GM12878 (cell line): ENCODE data around the gene PTGDR2. TPM values are rescaled to one million over a fixed set of nuclear protein-coding genes. Genes with fewer than 3 reads are reported as not detected.

Experiments used
- ATAC-seq: fragments of 200-7000 bp; cut with Tn5 transposase; 3 replicates; pipeline ENCODE4 v1.9.1; 2020; ENCODE audit warnings: mild to moderate bottlenecking, moderate library complexity
- BruUV-seq: library from RNA; stranded (reverse); fragments of 400-500 nt; replicated peaks from 2 replicates; lab custom pipeline; 2021; lab: Mats Ljungman, UMichigan
- CTCF ChIA-PET: fragments of 300-600 bp; sonication (Branson Sonifier 250); formaldehyde crosslinking; extraction: SDS; loops from one replicate; lab custom pipeline; 2021; ENCODE audit warnings: inconsistent platforms; lab: Yijun Ruan, JAX
- POLR2A ChIA-PET: fragments of 350-600 bp; formaldehyde crosslinking; extraction: SDS; loops from one replicate; lab custom pipeline; 2021; ENCODE audit warnings: inconsistent platforms; lab: Charles Lee
- RAD21 ChIA-PET: fragments of 300-600 bp; sonication (Branson Sonifier 250); formaldehyde crosslinking; loops from one replicate; lab custom pipeline; 2023; ENCODE audit warnings: antibody characterized with exemption; ENCODE audit not compliant: unreplicated experiment; lab: Charles Lee
- SMC1A ChIA-PET: fragments of 300-600 bp; sonication (Branson Sonifier 250); formaldehyde crosslinking; loops from one replicate; lab custom pipeline; 2023; ENCODE audit not compliant: unreplicated experiment, uncharacterized antibody; lab: Charles Lee
- DNase-seq: peaks from one replicate; pipeline ENCODE4 v3.0.0-alpha.2; 2011; ENCODE audit warnings: low read depth, low spot score
- FAIRE-seq: peaks from 3 replicates; lab custom pipeline; 2011; peaks lifted over from hg19 to GRCh38; lab: Jason Lieb, UNC
- H2AFZ ChIP-seq: 2 replicates; pipeline ENCODE4 v1.6.0; 2011; ENCODE audit warnings: low read depth, low read length, control low read depth; ENCODE audit not compliant: control insufficient read depth
- H3K27ac ChIP-seq: 2 replicates; pipeline ENCODE4 v1.5.1; 2011; ENCODE audit warnings: control low read depth; ENCODE audit not compliant: control insufficient read depth, insufficient read depth
- H3K27me3 ChIP-seq, 2 experiments: replicated peaks in 1 of 2; 2 replicates each; pipeline versions ENCODE4 v1.6.0 to v1.6.1; 2011; ENCODE audit warnings: low read length in 1 of 2; ENCODE audit not compliant: control insufficient read depth in 2 of 2, insufficient read depth in 2 of 2
- H3K36me3 ChIP-seq, 2 experiments: 2 replicates each; pipeline ENCODE4 v1.5.1; 2011; ENCODE audit warnings: low read length in 1 of 2; ENCODE audit not compliant: control insufficient read depth in 2 of 2, insufficient read depth in 2 of 2
- H3K4me1 ChIP-seq: 2 replicates; pipeline ENCODE4 v1.6.1; 2011; ENCODE audit warnings: mild to moderate bottlenecking, low read length, moderate library complexity, mixed read lengths; ENCODE audit not compliant: control insufficient read depth, insufficient read depth
- H3K4me2 ChIP-seq: 2 replicates; pipeline ENCODE4 v1.6.0; 2011; ENCODE audit warnings: control low read depth; ENCODE audit not compliant: control insufficient read depth, insufficient read depth
- H3K4me3 ChIP-seq: fragments of 200-600 bp; sonication (generic); 2 replicates; pipeline ENCODE4 v1.5.1; 2016
- H3K79me2 ChIP-seq: 2 replicates; pipeline ENCODE4 v1.6.0; 2011; ENCODE audit warnings: low read length; ENCODE audit not compliant: control insufficient read depth, insufficient read depth
- H3K9ac ChIP-seq: 2 replicates; pipeline ENCODE4 v1.8.0; 2011; ENCODE audit warnings: low read length, control low read depth, mixed read lengths; ENCODE audit not compliant: control insufficient read depth, insufficient read depth
- H3K9me3 ChIP-seq: replicated peaks from 3 replicates; pipeline ENCODE4 v1.5.1; 2011; ENCODE audit warnings: mild to moderate bottlenecking, low read length; ENCODE audit not compliant: control insufficient read depth, insufficient read depth
- H4K20me1 ChIP-seq: 2 replicates; pipeline ENCODE4 v1.6.0; 2011; ENCODE audit not compliant: control insufficient read depth, insufficient read depth
- EP300 ChIP-seq, 2 experiments: fragments of 150-350 bp in 1 of 2; IDR thresholded peaks; 2 replicates each; pipeline ENCODE4 v1.6.1; 2011 to 2012; ENCODE audit warnings: low read depth in 2 of 2, low read length in 2 of 2, borderline replicate concordance in 1 of 2, improper control_type of control experiment in 1 of 2, inconsistent platforms in 1 of 2; ENCODE audit not compliant: control insufficient read depth in 1 of 2
- IKZF1 ChIP-seq: fragments of 450-650 bp; conservative IDR thresholded peaks from 2 replicates; pipeline ENCODE4 v1.6.1; 2017; ENCODE audit warnings: antibody characterized with exemption, mild to moderate bottlenecking
- PBX3 ChIP-seq: IDR thresholded peaks from 2 replicates; pipeline ENCODE4 v1.6.1; 2011; ENCODE audit warnings: mild to moderate bottlenecking, low read depth, low read length, moderate library complexity; ENCODE audit not compliant: insufficient replicate concordance
- PML ChIP-seq: IDR thresholded peaks from 2 replicates; pipeline ENCODE4 v1.6.1; 2012; ENCODE audit warnings: low read length, inconsistent platforms
- RAD51 ChIP-seq: fragments of 450-650 bp; IDR thresholded peaks from 2 replicates; pipeline ENCODE4 v1.6.1; 2016; ENCODE audit warnings: moderate library complexity, mild to moderate bottlenecking, inconsistent platforms
- RELB ChIP-seq: fragments of 450-650 bp; IDR thresholded peaks from 2 replicates; pipeline ENCODE4 v1.6.1; 2017; ENCODE audit warnings: low read depth, mild to moderate bottlenecking, moderate library complexity
- SUZ12 ChIP-seq: fragments of 200-600 bp; sonication (generic); IDR thresholded peaks from one replicate; pipeline ENCODE4 v1.6.1; 2018; ENCODE audit warnings: antibody characterized with exemption, mild to moderate bottlenecking; ENCODE audit not compliant: unreplicated experiment
- TBL1XR1 ChIP-seq: IDR thresholded peaks from 2 replicates; pipeline ENCODE4 v1.6.1; 2012; ENCODE audit warnings: low read depth, low read length, improper control_type of control experiment
- ZNF384 ChIP-seq: IDR thresholded peaks from 2 replicates; pipeline ENCODE4 v1.6.1; 2012; ENCODE audit warnings: low read depth, mild to moderate bottlenecking, low read length, improper control_type of control experiment, borderline replicate concordance
- WGBS: methylation state at CpG from one replicate; pipeline ENCODE4 v1.1.6; 2016; ENCODE audit warnings: low lambda C conversion rate; ENCODE audit not compliant: insufficient replicate concordance, insufficient coverage; ENCODE audit errors: missing lambda C conversion rate; 5-methylcytosine and 5-hydroxymethylcytosine counted together
- in situ Hi-C: fragments of 300-500 bp; cut with MboI; formaldehyde crosslinking; loops from 9 replicates; pipeline ENCODE4 v1.14.3; 2018; ENCODE audit warnings: mixed read lengths
- intact Hi-C: fragments of 100-400 bp; cut with micrococcal nuclease; formaldehyde crosslinking; loops from one replicate; pipeline ENCODE4 v1.14.2; 2022; ENCODE audit not compliant: unreplicated experiment
- polyA plus RNA-seq, 11 experiments: library from polyadenylated mRNA; depleted of rRNA in 4 of 11; unstranded in 6 of 11; stranded (reverse) in 5 of 11; fragments of >200 nt; fragmentation: Nextera tagmentation in 4 of 11; fragmentation: Illumina TruSeq in 1 of 11; extraction: Ambion mirVana in 4 of 11; extraction: Trizol in 1 of 11; gene quantifications; 1 replicate in 1 of 11; 2 replicates in 10 of 11; pipeline versions ENCODE4 v1.2.1 to v1.2.3, GENCODE V29; 2011 to 2016; ENCODE audit warnings: inconsistent platforms in 2 of 11, missing spikeins in 2 of 11, low read depth in 1 of 11
- total RNA-seq, 4 experiments: library from RNA; depleted of rRNA in 3 of 4; stranded (reverse); fragments of >200 nt in 3 of 4; fragmentation: Illumina TruSeq in 1 of 4; extraction: Trizol in 1 of 4; gene quantifications; 2 replicates each; pipeline versions ENCODE4 v1.2.1 to v1.2.3, GENCODE V29; 2013 to 2021
- TF ChIP-seq, protein P1 (sequence below): fragments of 450-650 bp; formaldehyde crosslinking; IDR thresholded peaks from 2 replicates; pipeline ENCODE4 v1.4.0; 2020; ENCODE audit warnings: mild to moderate bottlenecking, moderate library complexity

PTGDR2 gene
- total and polyA plus RNA-seq, 10 of the 15 experiments (the other 5 are each of a cell fraction or from before 2014, with no cell fraction given), result 0.01 to 0.28 (median 0.15) TPM; not detected in 6

GRCh38 chr11:60810151-60810550 lies 45.6 kb downstream of the PTGDR2 start (continued):
- TF ChIP-seq TBL1XR1, result no peak
- TF ChIP-seq PBX3, result no peak

- Histone ChIP-seq H3K9me3 (no peaks in the 10 kb centered on the region; the same call in 2 of the 3 replicates), H3K79me2 (no peaks in the 10 kb centered on the region), H4K20me1 (no peaks in the 10 kb centered on the region), H3K4me1 (no peaks in the 10 kb centered on the region), H3K9ac (no peak overlapping the region), H3K4me2 (no peak overlapping the region), H3K27me3 (no peaks in the 10 kb centered on the region), H3K36me3 (no peaks in the 10 kb centered on the region), H3K27ac (no peak overlapping the region), H2AFZ (no peak overlapping the region), H3K4me3 (no peak overlapping the region)
- 45% methylated on average over 11 of the region's 11 CpGs for WGBS
- RAD21 ChIA-PET, result interaction anchor here (0.6 to 1.2 kb wide), 2 partner anchors 40 to 319 kb away, joined by 3 read pairs; no protein-coding TSS in a partner anchor
- TF ChIP-seq, protein P1, sequence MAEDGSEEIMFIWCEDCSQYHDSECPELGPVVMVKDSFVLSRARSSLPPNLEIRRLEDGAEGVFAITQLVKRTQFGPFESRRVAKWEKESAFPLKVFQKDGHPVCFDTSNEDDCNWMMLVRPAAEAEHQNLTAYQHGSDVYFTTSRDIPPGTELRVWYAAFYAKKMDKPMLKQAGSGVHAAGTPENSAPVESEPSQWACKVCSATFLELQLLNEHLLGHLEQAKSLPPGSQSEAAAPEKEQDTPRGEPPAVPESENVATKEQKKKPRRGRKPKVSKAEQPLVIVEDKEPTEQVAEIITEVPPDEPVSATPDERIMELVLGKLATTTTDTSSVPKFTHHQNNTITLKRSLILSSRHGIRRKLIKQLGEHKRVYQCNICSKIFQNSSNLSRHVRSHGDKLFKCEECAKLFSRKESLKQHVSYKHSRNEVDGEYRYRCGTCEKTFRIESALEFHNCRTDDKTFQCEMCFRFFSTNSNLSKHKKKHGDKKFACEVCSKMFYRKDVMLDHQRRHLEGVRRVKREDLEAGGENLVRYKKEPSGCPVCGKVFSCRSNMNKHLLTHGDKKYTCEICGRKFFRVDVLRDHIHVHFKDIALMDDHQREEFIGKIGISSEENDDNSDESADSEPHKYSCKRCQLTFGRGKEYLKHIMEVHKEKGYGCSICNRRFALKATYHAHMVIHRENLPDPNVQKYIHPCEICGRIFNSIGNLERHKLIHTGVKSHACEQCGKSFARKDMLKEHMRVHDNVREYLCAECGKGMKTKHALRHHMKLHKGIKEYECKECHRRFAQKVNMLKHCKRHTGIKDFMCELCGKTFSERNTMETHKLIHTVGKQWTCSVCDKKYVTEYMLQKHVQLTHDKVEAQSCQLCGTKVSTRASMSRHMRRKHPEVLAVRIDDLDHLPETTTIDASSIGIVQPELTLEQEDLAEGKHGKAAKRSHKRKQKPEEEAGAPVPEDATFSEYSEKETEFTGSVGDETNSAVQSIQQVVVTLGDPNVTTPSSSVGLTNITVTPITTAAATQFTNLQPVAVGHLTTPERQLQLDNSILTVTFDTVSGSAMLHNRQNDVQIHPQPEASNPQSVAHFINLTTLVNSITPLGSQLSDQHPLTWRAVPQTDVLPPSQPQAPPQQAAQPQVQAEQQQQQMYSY (CRISPR knock-in tag), result no peak
- TF ChIP-seq RELB (no peak), RAD51 (no peak), SUZ12 (no peak), ZNF384 (no peak), PML (no peak), EP300 (IDR thresholded peaks at IDR 0.05; ENCODE audit: borderline replicate concordance in 1 of 2, control insufficient read depth in 1 of 2, low read depth in 2 of 2, low read length in 2 of 2) (no peak), IKZF1 (no peak)
- no TSS peak for BruUV-seq
- POLR2A ChIA-PET, result no interaction called here
- in situ Hi-C loops, result no loop called here
- DNase-seq (no peak), ATAC-seq (no peak), FAIRE-seq (no peak)
- SMC1A ChIA-PET, result no interaction called here
- intact Hi-C loops, result no loop called here
- CTCF ChIA-PET, result no interaction called here
Measured at GRCh38 chr11:60809691-60810090, 46.1 kb downstream of the PTGDR2 start.
